Breast epithelium (tissue), 3 donors: ENCODE measurements around the gene MTSS2.

Experiments
- CTCF ChIP-seq, 3 donors: fragments of 450-650 bp; IDR thresholded peaks; one replicate each; pipeline ENCODE4 v1.5.1; 2016 to 2017; ENCODE audit warnings: antibody characterized with exemption in 3 of 3, mild to moderate bottlenecking in 3 of 3, moderate library complexity in 3 of 3
- POLR2A ChIP-seq: fragments of 450-650 bp; IDR thresholded peaks from one replicate; pipeline ENCODE4 v1.6.1; 2016; ENCODE audit warnings: antibody characterized with exemption, mild to moderate bottlenecking, moderate library complexity

- no peak for TF ChIP-seq CTCF (IDR thresholded peaks at IDR 0.05)
- no peak for TF ChIP-seq POLR2A
Measured at GRCh38 chr16:70702624-70703023, 16.8 kb upstream of the MTSS2 start.
